Measurements from ENCODE around the gene LIN54.

- no peak for TF ChIP-seq ZNF274 (IDR thresholded peaks at IDR 0.05; ENCODE audit: low read depth, low read length)
- TF ChIP-seq YY1 (IDR thresholded peaks at IDR 0.05; ENCODE audit: insufficient read depth, insufficient read length) = no peak
Observed at GRCh38 chr4:82885410-82885809, 125.2 kb downstream of the LIN54 start.
